Fibroblast of lung (primary cell): ENCODE data around the gene L3MBTL4. TPM values are rescaled to one million over a fixed set of nuclear protein-coding genes. Genes with fewer than 3 reads are reported as not detected.

Experiments
- DNase-seq, 2 donors: peaks; one replicate each; pipeline versions ENCODE4 v3.0.0 to v3.0.0-alpha.2; 2010; ENCODE audit warnings: low read depth in 2 of 2
- H2AFZ ChIP-seq: 2 replicates; pipeline ENCODE4 v1.5.1; 2012; ENCODE audit warnings: low read length, control low read depth, inconsistent platforms
- H3K27ac ChIP-seq: 2 replicates; pipeline ENCODE4 v1.5.1; 2011; ENCODE audit warnings: low read length, control low read depth; ENCODE audit not compliant: insufficient read depth
- H3K27me3 ChIP-seq: 2 replicates; pipeline ENCODE4 v1.5.1; 2011; ENCODE audit warnings: mild to moderate bottlenecking, low read length; ENCODE audit not compliant: control insufficient read depth, insufficient read depth
- H3K36me3 ChIP-seq: 2 replicates; pipeline ENCODE4 v1.5.1; 2011; ENCODE audit warnings: low read length; ENCODE audit not compliant: control insufficient read depth, insufficient read depth
- H3K4me1 ChIP-seq: 2 replicates; pipeline ENCODE4 v1.5.1; 2011; ENCODE audit warnings: low read length; ENCODE audit not compliant: control insufficient read depth, insufficient read depth; ENCODE audit errors: extremely low read depth
- H3K4me2 ChIP-seq: 2 replicates; pipeline ENCODE4 v1.5.1; 2011; ENCODE audit warnings: low read length, control low read depth; ENCODE audit not compliant: insufficient read depth; ENCODE audit errors: extremely low read depth
- H3K4me3 ChIP-seq, 4 experiments: fragments of 200-600 bp in 1 of 4; sonication (generic) in 1 of 4; replicated peaks in 1 of 4; 2 replicates each; pipeline ENCODE4 v1.5.1; 2011 to 2016; ENCODE audit warnings: low read length in 4 of 4, low read depth in 3 of 4, mild to moderate bottlenecking in 3 of 4, control low read depth in 2 of 4, inconsistent platforms in 1 of 4, mixed read lengths in 1 of 4; ENCODE audit not compliant: insufficient read depth in 1 of 4; ENCODE audit errors: control extremely low read depth in 1 of 4
- H3K79me2 ChIP-seq: 2 replicates; pipeline ENCODE4 v1.5.1; 2012; ENCODE audit warnings: mild to moderate bottlenecking, low read length, inconsistent platforms; ENCODE audit not compliant: control insufficient read depth, insufficient read depth
- H3K9ac ChIP-seq: 2 replicates; pipeline ENCODE4 v1.5.1; 2011; ENCODE audit warnings: mild to moderate bottlenecking, low read length, control low read depth; ENCODE audit not compliant: insufficient read depth
- H3K9me3 ChIP-seq: 2 replicates; pipeline ENCODE4 v1.5.1; 2012; ENCODE audit warnings: low read depth, low read length; ENCODE audit not compliant: control insufficient read depth, insufficient read depth
- H4K20me1 ChIP-seq: 2 replicates; pipeline ENCODE4 v1.5.1; 2011; ENCODE audit warnings: low read length; ENCODE audit not compliant: control insufficient read depth, insufficient read depth; ENCODE audit errors: extremely low read depth
- CTCF ChIP-seq, 2 donors: IDR thresholded peaks in 1 of 2; conservative IDR thresholded peaks in 1 of 2; 1 replicate in 1 of 2; 2 replicates in 1 of 2; pipeline ENCODE4 v1.5.1; 2011 to 2012; ENCODE audit warnings: low read length in 2 of 2, control low read depth in 1 of 2, inconsistent platforms in 1 of 2, low read depth in 1 of 2, mild to moderate bottlenecking in 1 of 2
- EZH2 ChIP-seq: IDR thresholded peaks from 2 replicates; pipeline ENCODE4 v1.5.1; 2012; ENCODE audit warnings: low read length, control low read depth, mild to moderate bottlenecking; ENCODE audit errors: missing control alignments
- polyA plus RNA-seq, 2 donors: library from polyadenylated mRNA; depleted of rRNA in 1 of 2; stranded (reverse) in 1 of 2; unstranded in 1 of 2; fragments of >200 nt; gene quantifications; 2 replicates each; pipeline ENCODE4 v1.2.1, GENCODE V29; 2011 to 2012; ENCODE audit warnings: missing spikeins in 1 of 2
- total RNA-seq: library from RNA; depleted of rRNA; stranded (reverse); fragments of >200 nt; gene quantifications from 2 replicates; pipeline ENCODE4 v1.2.1, GENCODE V29; 2014

Gene L3MBTL4
- total and polyA plus RNA-seq, 2 donors (not counting 1 experiment from before 2014, with no cell fraction given): 0.06 to 0.33 TPM

- H3K9ac ChIP-seq: no peak overlapping the region
- no peak overlapping the region for H3K4me3 ChIP-seq
- no peak overlapping the region for H2AFZ ChIP-seq
- H3K4me1 ChIP-seq: no peaks in the 10 kb centered on the region
- H3K27ac ChIP-seq: no peak overlapping the region
- H3K36me3 ChIP-seq: no peaks in the 10 kb centered on the region
- no peaks in the 10 kb centered on the region for H3K79me2 ChIP-seq
- H3K9me3 ChIP-seq: no peaks in the 10 kb centered on the region
- H3K27me3 ChIP-seq: no peaks in the 10 kb centered on the region
- TF ChIP-seq CTCF (conservative IDR thresholded peaks at IDR 0.05 in 1 of 2, IDR thresholded peaks at IDR 0.05 in 1 of 2; ENCODE audit: low read depth in 1 of 2, low read length in 2 of 2) (no peak), EZH2 (no peak)
- no peaks in the 10 kb centered on the region for H4K20me1 ChIP-seq
- DNase-seq: no peak
- H3K4me2 ChIP-seq: no peak overlapping the region
Observed at GRCh38 chr18:5992381-5992780, 422.3 kb downstream of the L3MBTL4 start.

GRCh38 chr18:5987249-5987648 is 427.5 kb downstream of the L3MBTL4 start:
- TF ChIP-seq EZH2: no peak
- no peak overlapping the region for H3K9ac ChIP-seq

GRCh38 chr18:5986257-5986931 is 428.3 kb downstream of the L3MBTL4 start:
- H3K4me3 ChIP-seq: no peak overlapping the region
- H3K4me2 ChIP-seq: no peak overlapping the region
- H3K9me3 ChIP-seq: no peaks in the 10 kb centered on the region
- no peaks in the 10 kb centered on the region for H3K36me3 ChIP-seq
- no peaks in the 10 kb centered on the region for H3K27me3 ChIP-seq
- no peak overlapping the region for H3K9ac ChIP-seq
- H2AFZ ChIP-seq: no peak overlapping the region
- H3K4me1 ChIP-seq: no peaks in the 10 kb centered on the region
- no peaks in the 10 kb centered on the region for H3K79me2 ChIP-seq
- H3K27ac ChIP-seq: no peak overlapping the region
- no peaks in the 10 kb centered on the region for H4K20me1 ChIP-seq
- no peak for TF ChIP-seq EZH2
- TF ChIP-seq CTCF (conservative IDR thresholded peaks at IDR 0.05 in 1 of 2, IDR thresholded peaks at IDR 0.05 in 1 of 2; ENCODE audit: low read depth in 1 of 2, low read length in 2 of 2): no peak
- no peak for DNase-seq

More at GRCh38 chr18:5987249-5987648, 427.5 kb downstream of the L3MBTL4 start:
- H3K27me3 ChIP-seq: no peaks in the 10 kb centered on the region
- no peaks in the 10 kb centered on the region for H3K9me3 ChIP-seq
- no peak for DNase-seq
- no peaks in the 10 kb centered on the region for H3K79me2 ChIP-seq
- H2AFZ ChIP-seq: no peak overlapping the region
- H3K36me3 ChIP-seq: no peaks in the 10 kb centered on the region
- no peak overlapping the region for H3K27ac ChIP-seq
- no peak overlapping the region for H3K4me2 ChIP-seq
- no peaks in the 10 kb centered on the region for H3K4me1 ChIP-seq
- H4K20me1 ChIP-seq: no peaks in the 10 kb centered on the region
- H3K4me3 ChIP-seq: no peak overlapping the region
